Measurements from ENCODE around the gene ZBTB12.

DNA sequence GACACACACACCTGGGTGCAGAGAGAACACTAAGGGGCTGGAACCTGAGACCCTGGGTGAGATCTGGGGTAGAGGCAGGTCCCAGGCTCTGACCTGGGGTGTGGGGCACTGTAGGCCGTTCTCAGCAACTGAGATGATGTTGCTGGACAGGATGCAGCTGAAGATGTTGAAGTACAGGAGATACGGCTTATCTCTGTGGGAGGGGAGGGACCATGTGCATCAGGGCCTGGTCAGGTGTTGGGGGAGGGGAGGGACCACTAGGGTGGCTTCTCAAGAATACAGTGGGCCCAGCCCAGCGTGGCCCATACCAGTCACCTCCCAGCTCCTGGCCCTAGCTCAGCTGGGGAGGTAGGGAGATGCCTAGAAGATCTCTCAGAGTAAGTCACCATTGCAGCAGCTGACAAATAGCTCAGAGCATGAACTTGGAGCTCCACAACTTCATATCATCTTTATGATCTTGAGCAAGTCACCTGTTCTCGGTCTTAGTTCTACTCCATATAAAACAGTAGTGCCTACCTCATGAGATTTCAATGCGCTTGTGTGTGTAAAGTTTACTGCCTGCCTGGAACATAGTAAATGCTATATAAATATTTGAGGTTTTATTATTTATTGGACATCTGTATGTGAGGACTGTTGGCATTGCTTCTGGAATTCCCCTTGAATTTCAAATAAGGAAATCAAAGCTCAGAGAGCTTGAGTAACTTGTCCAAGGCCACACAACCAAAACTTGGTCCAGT is 26.9 kb downstream of the ZBTB12 start:
- no peak for TF ChIP-seq CTCF (IDR thresholded peaks at IDR 0.05)
- TF ChIP-seq POLR2A (IDR thresholded peaks at IDR 0.05): no peak

Measured in ovary (tissue), 3 donors.